OCI-LY1 (cell line): ENCODE measurements around the gene PDZD2.

Experiments used
- CTCF ChIP-seq: fragments of 200-600 bp; sonication (generic), shearing (Covaris generic); IDR thresholded peaks from 2 replicates; pipeline ENCODE4 v1.5.1; 2017; ENCODE audit warnings: mild to moderate bottlenecking, antibody characterized with exemption, low read length, moderate library complexity, mixed read lengths
- EZH2 ChIP-seq: fragments of 200-600 bp; sonication (generic), shearing (Covaris generic); IDR thresholded peaks from 2 replicates; pipeline ENCODE4 v1.8.0; 2017; ENCODE audit warnings: borderline replicate concordance, mixed run types, mild to moderate bottlenecking, antibody characterized with exemption, low read length, moderate library complexity, mixed read lengths

- TF ChIP-seq CTCF = no peak
- TF ChIP-seq EZH2 = no peak
Measured at GRCh38 chr5:31770132-31770720, 131.3 kb downstream of the PDZD2 start.
